Measurements from ENCODE around the gene IFITM1. TPM values are rescaled to one million over a fixed set of nuclear protein-coding genes. Genes with fewer than 3 reads are reported as not detected.

IFITM1 gene
- total RNA-seq, 1 experiment from 2014 or later, result 4.8 TPM

- TF ChIP-seq CTCF (IDR thresholded peaks at IDR 0.05; ENCODE audit: unreplicated experiment), result peak; percentile 81
- no peaks in the 10 kb centered on the region for H3K9me3 Mint-ChIP-seq (ENCODE audit: unreplicated experiment)
- H3K4me3 Mint-ChIP-seq (ENCODE audit: unreplicated experiment), result peak overlapping the region; percentile 35
- intact Hi-C loops (cut with micrococcal nuclease), result loop anchor here (2.0 kb wide), 1 partner anchor 113 kb away; no protein-coding TSS in a partner anchor
- H3K36me3 Mint-ChIP-seq (ENCODE audit: insufficient read depth, unreplicated experiment), result no peaks in the 10 kb centered on the region
- peaks cover 24% of the 10 kb centered on the region for H3K27me3 Mint-ChIP-seq (ENCODE audit: insufficient read depth, unreplicated experiment)
- ChIA-PET POLR2A (interaction anchor here (0.8 to 2.6 kb wide), 12 partner anchors 22 to 171 kb away, joined by 3 to 14 read pairs (median 4); partner anchors contain the start of genes BET1L, HRAS, PKP3 and PSMD13), CTCF (interaction anchor here (0.5 to 6.7 kb wide), 25 partner anchors 9 to 164 kb away, joined by 3 to 68 read pairs (median 4); partner anchors contain the start of genes BET1L, IFITM2 and RIC8A)
- BruUV-seq (replicated peaks), result no TSS peak
- peak overlapping the region; percentile 13 for H3K27ac Mint-ChIP-seq (ENCODE audit: low read depth, unreplicated experiment)
- DNase-seq (ENCODE audit: unreplicated experiment), result peak; percentile 88
- H3K4me1 Mint-ChIP-seq (ENCODE audit: insufficient read depth, unreplicated experiment), result peaks cover 17% of the 10 kb centered on the region
Measured at GRCh38 chr11:363948-364761, 50.3 kb downstream of the IFITM1 start.

Other genes with a start within 250 kb of the IFITM1 start
- not detected in 2 replicates for gene SCGB1C1, start 121.0 kb upstream of the IFITM1 start, total RNA-seq (2022)
- 65.3 and 66.1 TPM in 2 replicates for gene BET1L, start 106.6 kb upstream of the IFITM1 start, total RNA-seq (2022)
- gene RIC8A, start 106.3 kb upstream of the IFITM1 start, total RNA-seq (2022), result 93.3 and 109 TPM in 2 replicates
- 19.8 and 20.5 TPM in 2 replicates for gene SIRT3, start 77.7 kb upstream of the IFITM1 start, total RNA-seq (2022)
- gene PSMD13, start 77.1 kb upstream of the IFITM1 start, total RNA-seq (2022), result 86.8 and 103 TPM in 2 replicates
- not detected in 2 replicates for gene NLRP6, start 35.6 kb upstream of the IFITM1 start, total RNA-seq (2022)
- 6.3 and 8.5 TPM in 2 replicates for gene PGGHG, start 24.9 kb upstream of the IFITM1 start, total RNA-seq (2022)
- gene IFITM5, start 14.5 kb upstream of the IFITM1 start, total RNA-seq (2022), result not detected in 2 replicates
- gene IFITM2, start 6.2 kb upstream of the IFITM1 start, total RNA-seq (2022), result 288 and 314 TPM in 2 replicates
- 415 and 497 TPM in 2 replicates for gene IFITM3, start 6.8 kb downstream of the IFITM1 start, total RNA-seq (2022)
- gene B4GALNT4, start 55.5 kb downstream of the IFITM1 start, total RNA-seq (2022), result 20.0 and 25.9 TPM in 2 replicates
- gene PKP3, start 80.2 kb downstream of the IFITM1 start, total RNA-seq (2022), result 129 and 177 TPM in 2 replicates
- 6.2 and 7.7 TPM in 2 replicates for gene SIGIRR, start 101.0 kb downstream of the IFITM1 start, total RNA-seq (2022)
- gene ANO9, start 128.0 kb downstream of the IFITM1 start, total RNA-seq (2022), result 7.2 and 9.4 TPM in 2 replicates
- gene PTDSS2, start 136.2 kb downstream of the IFITM1 start, total RNA-seq (2022), result 28.2 and 29.4 TPM in 2 replicates
- 288 TPM in 2 replicates for gene RNH1, start 193.2 kb downstream of the IFITM1 start, total RNA-seq (2022)
- gene HRAS, start 221.5 kb downstream of the IFITM1 start, total RNA-seq (2022), result 115 and 123 TPM in 2 replicates
- 0.54 and 0.75 TPM in 2 replicates for gene LRRC56, start 223.5 kb downstream of the IFITM1 start, total RNA-seq (2022)
- 6.1 and 8.0 TPM in 2 replicates for gene LMNTD2, start 246.7 kb downstream of the IFITM1 start, total RNA-seq (2022)
- 11.4 and 13.3 TPM in 2 replicates for gene RASSF7, start 246.9 kb downstream of the IFITM1 start, total RNA-seq (2022)